CD14-positive monocyte (primary cell): ENCODE measurements around the gene PROKR2. TPM values are rescaled to one million over a fixed set of nuclear protein-coding genes. Genes with fewer than 3 reads are reported as not detected.

Experiments
- DNase-seq, 3 donors: peaks; one replicate each; pipeline ENCODE4 v3.0.0-alpha.2; 2011 to 2022
- H2AFZ ChIP-seq: 2 replicates; pipeline ENCODE4 v1.6.0; 2012; ENCODE audit warnings: mild to moderate bottlenecking, low read depth, low read length, inconsistent platforms; ENCODE audit not compliant: insufficient read depth, poor library complexity, severe bottlenecking
- H3K27ac ChIP-seq, 2 donors: 1 replicate in 1 of 2; 2 replicates in 1 of 2; pipeline ENCODE4 v1.5.1; 2012 to 2013; ENCODE audit warnings: low read length in 2 of 2, control low read depth in 1 of 2, inconsistent platforms in 1 of 2, low read depth in 1 of 2, mild to moderate bottlenecking in 1 of 2
- H3K27me3 ChIP-seq, 2 donors: one replicate each; pipeline versions ENCODE4 v1.6.0 to v1.6.1; 2011 to 2013; ENCODE audit warnings: low read length in 2 of 2; ENCODE audit not compliant: control insufficient read depth in 2 of 2, insufficient read depth in 2 of 2
- H3K36me3 ChIP-seq, 2 donors: replicated peaks in 1 of 2; 1 replicate in 1 of 2; 2 replicates in 1 of 2; pipeline versions ENCODE4 v1.5.1 to v1.6.1; 2012 to 2013; ENCODE audit warnings: low read length in 2 of 2, control low read depth in 1 of 2, inconsistent platforms in 1 of 2, mild to moderate bottlenecking in 1 of 2; ENCODE audit not compliant: insufficient read depth in 2 of 2, control insufficient read depth in 1 of 2
- H3K4me1 ChIP-seq, 2 donors: 1 replicate in 1 of 2; 2 replicates in 1 of 2; pipeline versions ENCODE4 v1.5.1 to v1.6.1; 2012 to 2013; ENCODE audit warnings: low read length in 2 of 2, control low read depth in 1 of 2, inconsistent platforms in 1 of 2, mild to moderate bottlenecking in 1 of 2, moderate library complexity in 1 of 2; ENCODE audit not compliant: insufficient read depth in 2 of 2, control insufficient read depth in 1 of 2
- H3K4me2 ChIP-seq: replicated peaks from 2 replicates; pipeline ENCODE3; 2012; ENCODE audit warnings: low read length, moderate library complexity, mild to moderate bottlenecking; ENCODE audit not compliant: poor library complexity, severe bottlenecking; ENCODE audit errors: extremely low read depth
- H3K4me3 ChIP-seq, 3 experiments: fragments of 200-600 bp in 1 of 3; sonication (generic) in 1 of 3; replicated peaks in 1 of 3; 1 replicate in 2 of 3; 2 replicates in 1 of 3; pipeline ENCODE4 v1.5.1; 2011 to 2013; ENCODE audit warnings: low read length in 3 of 3, mild to moderate bottlenecking in 3 of 3, control low read depth in 2 of 3, low read depth in 2 of 3, inconsistent platforms in 1 of 3, moderate library complexity in 1 of 3
- H3K79me2 ChIP-seq: 2 replicates; pipeline ENCODE4 v1.6.0; 2012; ENCODE audit warnings: mild to moderate bottlenecking, control low read depth, inconsistent platforms, low read length, moderate library complexity; ENCODE audit not compliant: insufficient read depth
- H3K9ac ChIP-seq: 2 replicates; pipeline ENCODE4 v1.6.0; 2017; ENCODE audit warnings: low read length, mild to moderate bottlenecking; ENCODE audit not compliant: insufficient read depth, poor library complexity, severe bottlenecking
- H3K9me3 ChIP-seq, 2 donors: replicated peaks in 1 of 2; 1 replicate in 1 of 2; 2 replicates in 1 of 2; pipeline versions ENCODE4 v1.5.1 to v1.6.1; 2012 to 2013; ENCODE audit warnings: low read length in 2 of 2, control low read depth in 1 of 2; ENCODE audit not compliant: control insufficient read depth in 1 of 2, insufficient read depth in 1 of 2
- H4K20me1 ChIP-seq: 2 replicates; pipeline ENCODE4 v1.6.0; 2012; ENCODE audit warnings: mild to moderate bottlenecking, low read length, control low read depth, moderate library complexity; ENCODE audit not compliant: insufficient read depth
- H3K27ac Mint-ChIP-seq, 7 donors: one replicate each; pipeline ENCODE4 v1.8.0; 2020; ENCODE audit warnings: mild to moderate bottlenecking in 7 of 7, mixed read lengths in 7 of 7, moderate library complexity in 6 of 7, inconsistent platforms in 2 of 7
- H3K27me3 Mint-ChIP-seq, 3 donors: one replicate each; pipeline ENCODE4 v1.8.0; 2021 to 2022; ENCODE audit warnings: low read depth in 3 of 3, mild to moderate bottlenecking in 3 of 3, mixed read lengths in 3 of 3, moderate library complexity in 3 of 3, inconsistent platforms in 1 of 3
- H3K36me3 Mint-ChIP-seq, 2 donors: one replicate each; pipeline ENCODE4 v1.8.0; 2020; ENCODE audit warnings: mixed read lengths in 2 of 2, inconsistent platforms in 1 of 2, mild to moderate bottlenecking in 1 of 2
- H3K4me1 Mint-ChIP-seq: one replicate; pipeline ENCODE4 v1.8.0; 2020; ENCODE audit warnings: mild to moderate bottlenecking, mixed read lengths
- H3K4me3 Mint-ChIP-seq, 2 donors: one replicate each; pipeline ENCODE4 v1.8.0; 2020; ENCODE audit warnings: mild to moderate bottlenecking in 2 of 2, mixed read lengths in 2 of 2, moderate library complexity in 1 of 2
- H3K9me3 Mint-ChIP-seq, 7 donors: one replicate each; pipeline ENCODE4 v1.8.0; 2020 to 2022; ENCODE audit warnings: mixed read lengths in 7 of 7, mild to moderate bottlenecking in 6 of 7, moderate library complexity in 6 of 7, inconsistent platforms in 2 of 7
- WGBS: methylation state at CpG from one replicate; pipeline ENCODE4 v1.1.5; 2013; ENCODE audit warnings: missing lambda C conversion rate; ENCODE audit not compliant: insufficient coverage; 5-methylcytosine and 5-hydroxymethylcytosine counted together
- intact Hi-C, 2 donors: fragments of 100-400 bp; cut with micrococcal nuclease; formaldehyde crosslinking; loops; one replicate each; pipeline versions ENCODE4 v1.15.0 to v1.15.1; 2023
- polyA plus RNA-seq, 3 donors: library from polyadenylated mRNA; depleted of rRNA in 1 of 3; unstranded in 2 of 3; stranded (reverse) in 1 of 3; fragments of 300-500 nt in 2 of 3; fragments of >200 nt in 1 of 3; fragmentation: Illumina TruSeq in 2 of 3; gene quantifications; 1 replicate in 2 of 3; 2 replicates in 1 of 3; pipeline ENCODE4 v1.2.3, GENCODE V29; 2012 to 2021
- TF ChIP-seq, protein P1 (sequence below): fragments of 200-600 bp; IDR thresholded peaks from one replicate; pipeline ENCODE4 v1.8.0; 2022; ENCODE audit warnings: antibody characterized with exemption, mild to moderate bottlenecking

The PROKR2 gene
- polyA plus RNA-seq, 3 donors: not detected

DNA sequence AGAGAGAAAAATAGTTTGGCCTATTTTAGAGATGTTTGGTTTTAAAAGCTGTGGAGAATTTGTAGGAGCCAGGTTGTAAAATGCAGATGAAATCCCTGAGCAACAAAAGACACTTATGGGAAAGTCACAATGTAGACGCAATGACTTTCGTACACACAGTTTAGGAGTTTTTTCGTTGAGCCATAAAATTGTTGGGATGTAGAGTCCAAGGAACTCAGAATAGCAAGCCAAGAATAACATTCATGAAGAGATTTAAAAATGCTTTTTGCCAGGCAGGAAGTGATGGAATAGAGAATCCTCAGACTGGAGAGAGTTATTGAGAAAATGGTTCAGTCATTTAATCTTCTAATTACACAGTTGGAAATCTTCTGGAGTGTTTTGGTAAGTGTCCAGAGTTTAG lies 11.5 kb upstream of the PROKR2 start:
- no peak overlapping the region for H3K27ac Mint-ChIP-seq
- H3K9ac ChIP-seq: no peak overlapping the region
- no peaks in the 10 kb centered on the region for H3K4me1 Mint-ChIP-seq
- no peaks in the 10 kb centered on the region for H3K9me3 ChIP-seq
- H3K4me3 ChIP-seq: no peak overlapping the region
- peaks cover 9 to 32% (median 13%) of the 10 kb centered on the region in 3 donors for H3K27me3 Mint-ChIP-seq
- no peaks in the 10 kb centered on the region for H3K79me2 ChIP-seq
- intact Hi-C loops: no loop called here
- DNase-seq: no peak
- H3K36me3 ChIP-seq: no peaks in the 10 kb centered on the region
- H3K4me1 ChIP-seq: no peaks in the 10 kb centered on the region
- 100% methylated on average over 1 of the region's 3 CpGs for WGBS
- H4K20me1 ChIP-seq: no peaks in the 10 kb centered on the region
- H3K27ac ChIP-seq: no peak overlapping the region
- H3K27me3 ChIP-seq: peaks cover 4 to 9% of the 10 kb centered on the region in 2 donors
- H3K4me3 Mint-ChIP-seq: no peak overlapping the region
- no peak overlapping the region for H2AFZ ChIP-seq
- peaks cover 0 to 2% (median 0%) of the 10 kb centered on the region in 7 donors for H3K9me3 Mint-ChIP-seq
- TF ChIP-seq, protein P1, sequence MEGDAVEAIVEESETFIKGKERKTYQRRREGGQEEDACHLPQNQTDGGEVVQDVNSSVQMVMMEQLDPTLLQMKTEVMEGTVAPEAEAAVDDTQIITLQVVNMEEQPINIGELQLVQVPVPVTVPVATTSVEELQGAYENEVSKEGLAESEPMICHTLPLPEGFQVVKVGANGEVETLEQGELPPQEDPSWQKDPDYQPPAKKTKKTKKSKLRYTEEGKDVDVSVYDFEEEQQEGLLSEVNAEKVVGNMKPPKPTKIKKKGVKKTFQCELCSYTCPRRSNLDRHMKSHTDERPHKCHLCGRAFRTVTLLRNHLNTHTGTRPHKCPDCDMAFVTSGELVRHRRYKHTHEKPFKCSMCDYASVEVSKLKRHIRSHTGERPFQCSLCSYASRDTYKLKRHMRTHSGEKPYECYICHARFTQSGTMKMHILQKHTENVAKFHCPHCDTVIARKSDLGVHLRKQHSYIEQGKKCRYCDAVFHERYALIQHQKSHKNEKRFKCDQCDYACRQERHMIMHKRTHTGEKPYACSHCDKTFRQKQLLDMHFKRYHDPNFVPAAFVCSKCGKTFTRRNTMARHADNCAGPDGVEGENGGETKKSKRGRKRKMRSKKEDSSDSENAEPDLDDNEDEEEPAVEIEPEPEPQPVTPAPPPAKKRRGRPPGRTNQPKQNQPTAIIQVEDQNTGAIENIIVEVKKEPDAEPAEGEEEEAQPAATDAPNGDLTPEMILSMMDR: no peak
- H3K4me2 ChIP-seq: no peak overlapping the region
- no peaks in the 10 kb centered on the region for H3K36me3 Mint-ChIP-seq

DNA sequence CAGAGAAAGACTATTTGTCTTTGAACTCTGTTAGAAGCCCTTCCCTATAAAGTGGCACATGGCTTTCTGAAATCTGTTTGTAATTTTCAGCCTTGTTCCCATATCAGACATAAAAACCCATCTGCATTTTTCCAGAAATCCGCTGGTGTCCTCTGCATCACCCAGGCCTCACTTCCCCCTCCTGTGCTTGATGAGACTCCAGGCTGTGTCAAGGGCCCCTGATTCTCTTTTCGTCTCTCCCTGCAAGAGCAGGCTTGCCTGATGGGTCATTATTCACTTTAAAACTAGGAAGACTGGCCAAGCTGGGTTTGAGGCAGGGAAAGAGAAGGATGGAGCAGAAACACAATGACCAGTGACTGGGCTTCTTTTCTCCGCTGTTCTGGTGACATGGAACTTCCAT lies 10.6 kb upstream of the PROKR2 start:
- intact Hi-C loops: no loop called here
- H3K4me3 Mint-ChIP-seq: no peak overlapping the region
- H3K9me3 Mint-ChIP-seq: peaks cover 0 to 2% (median 0%) of the 10 kb centered on the region in 7 donors
- Histone ChIP-seq H3K4me3 (no peak overlapping the region), H3K4me1 (no peaks in the 10 kb centered on the region), H3K4me2 (no peak overlapping the region), H4K20me1 (no peaks in the 10 kb centered on the region), H3K27ac (no peak overlapping the region), H3K79me2 (no peaks in the 10 kb centered on the region), H2AFZ (no peak overlapping the region), H3K9ac (no peak overlapping the region), H3K36me3 (no peaks in the 10 kb centered on the region), H3K27me3 (peaks cover 4 to 8% of the 10 kb centered on the region in 2 donors), H3K9me3 (no peaks in the 10 kb centered on the region)
- no peaks in the 10 kb centered on the region for H3K36me3 Mint-ChIP-seq
- no peak for DNase-seq
- WGBS: no CpG with 5 or more reads among the region's 3 CpGs
- no peak overlapping the region for H3K27ac Mint-ChIP-seq
- TF ChIP-seq, protein P1: no peak
- H3K27me3 Mint-ChIP-seq: peaks cover 9 to 38% (median 13%) of the 10 kb centered on the region in 3 donors
- H3K4me1 Mint-ChIP-seq: no peaks in the 10 kb centered on the region
